Testis (tissue), 3 donors: ENCODE data around the gene TSHZ1. TPM values are rescaled to one million over a fixed set of nuclear protein-coding genes. Genes with fewer than 3 reads are reported as not detected.

ENCODE experiments used
- DNase-seq: peaks from one replicate; pipeline ENCODE4 v3.0.0-alpha.2; 2019
- H3K27ac ChIP-seq, 2 donors: fragments of 200-600 bp; sonication (generic); one replicate each; pipeline ENCODE4 v1.5.1; 2019
- H3K27me3 ChIP-seq: fragments of 200-600 bp; sonication (generic); one replicate; pipeline ENCODE4 v1.5.1; 2019
- H3K36me3 ChIP-seq: fragments of 200-600 bp; sonication (generic); one replicate; pipeline ENCODE4 v1.5.1; 2017; ENCODE audit warnings: low read depth; ENCODE audit errors: missing control alignments
- H3K4me1 ChIP-seq: fragments of 200-600 bp; sonication (generic); one replicate; pipeline ENCODE4 v1.5.1; 2019
- H3K4me3 ChIP-seq, 2 donors: fragments of 200-600 bp; sonication (generic); one replicate each; pipeline ENCODE4 v1.5.1; 2017 to 2019
- H3K9me3 ChIP-seq: fragments of 200-600 bp; sonication (generic); one replicate; pipeline ENCODE4 v1.5.1; 2017
- CTCF ChIP-seq, 3 experiments: fragments of 450-650 bp in 2 of 3; fragments of 200-600 bp in 1 of 3; sonication (generic) in 1 of 3; IDR thresholded peaks; one replicate each; pipeline ENCODE4 v1.5.1; 2016 to 2019; ENCODE audit warnings: antibody characterized with exemption in 3 of 3, mild to moderate bottlenecking in 2 of 3, moderate library complexity in 1 of 3
- POLR2A ChIP-seq: fragments of 450-650 bp; IDR thresholded peaks from one replicate; pipeline ENCODE4 v1.6.1; 2017; ENCODE audit warnings: antibody characterized with exemption, mild to moderate bottlenecking, moderate library complexity
- WGBS, 2 donors: methylation state at CpG; one replicate each; pipeline ENCODE4 v1.1.5; 2018; 5-methylcytosine and 5-hydroxymethylcytosine counted together
- intact Hi-C: fragments of 100-400 bp; cut with DNase I; formaldehyde crosslinking; loops from one replicate; pipeline ENCODE4 v1.15.1; 2023; ENCODE audit warnings: low total_unique reads
- polyA plus RNA-seq: library from polyadenylated mRNA; stranded (reverse); fragments of 350-450 nt; fragmentation: Illumina TruSeq; extraction: RNeasy Lipid Tissue Mini Kit (QIAGEN cat#74804); gene quantifications from one replicate; pipeline ENCODE4 v1.2.3, GENCODE V29; 2014; ENCODE audit warnings: low read depth, low replicate concordance; ENCODE audit not compliant: insufficient read depth
- total RNA-seq, 2 donors: library from RNA; depleted of rRNA; stranded (reverse); fragments of >200 nt; gene quantifications; one replicate each; pipeline ENCODE4 v1.2.3, GENCODE V29; 2016

Gene TSHZ1
- total and polyA plus RNA-seq, 3 donors from 2014 or later: 12.8 to 36.2 (median 18.4) TPM

DNA sequence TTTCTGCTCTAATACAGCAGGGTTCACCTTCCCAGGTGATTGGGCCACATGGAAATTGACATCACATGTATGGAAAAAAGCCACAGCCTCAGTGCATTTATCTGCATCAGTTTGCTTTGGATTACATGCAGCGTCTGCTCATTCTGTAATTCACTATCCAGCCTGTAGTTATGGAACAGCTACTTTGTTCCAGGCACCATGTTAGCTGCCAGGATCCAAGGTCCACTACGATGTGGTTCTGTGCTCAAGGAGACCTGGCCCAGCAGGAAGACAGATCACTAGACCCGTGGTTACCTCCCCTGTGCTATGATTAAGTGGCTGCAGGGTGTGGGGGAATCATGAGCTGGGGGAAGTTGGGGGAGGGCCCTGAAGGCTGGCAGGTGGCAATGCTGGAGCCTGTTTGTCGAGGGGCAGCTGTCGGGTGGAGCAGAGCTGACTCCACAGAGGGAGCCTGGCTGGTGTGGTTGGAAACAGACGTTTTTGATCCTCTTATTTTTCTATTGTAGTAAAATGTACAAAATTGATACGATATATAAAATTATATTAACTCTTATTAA, 58.6 kb downstream of the TSHZ1 start:
- Histone ChIP-seq H3K9me3 (no peaks in the 10 kb centered on the region), H3K27me3 (no peaks in the 10 kb centered on the region), H3K36me3 (no peaks in the 10 kb centered on the region), H3K27ac (no peak overlapping the region), H3K4me1 (peaks cover 2% of the 10 kb centered on the region), H3K4me3 (no peak overlapping the region)
- TF ChIP-seq POLR2A (no peak), CTCF (IDR thresholded peaks at IDR 0.05) (no peak)
- intact Hi-C loops: no loop called here
- WGBS, 2 donors: 60 to 63% methylated on average over 5 to 7 of the region's 7 CpGs
- no peak for DNase-seq

DNA sequence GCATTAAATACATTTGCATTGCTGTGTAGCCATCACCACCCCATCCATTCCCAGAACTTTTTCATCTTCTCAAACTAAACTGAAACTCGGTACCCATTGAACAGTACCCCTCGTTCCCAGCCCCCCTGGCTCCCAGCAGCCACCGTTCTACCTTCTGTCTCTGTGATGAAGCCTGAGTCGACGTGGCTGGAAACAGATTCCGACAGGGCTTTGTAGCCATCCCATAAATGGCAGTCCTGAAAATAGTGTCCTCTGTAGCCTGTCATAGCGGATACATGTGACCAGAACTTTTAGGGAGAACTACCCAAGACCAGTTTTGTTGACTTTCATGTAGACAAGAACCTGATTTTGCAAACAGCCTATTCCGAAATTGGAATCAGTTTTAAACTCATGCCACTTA, 59.1 kb downstream of the TSHZ1 start:
- H3K4me3 ChIP-seq: no peak overlapping the region
- TF ChIP-seq POLR2A (no peak), CTCF (IDR thresholded peaks at IDR 0.05) (no peak)
- no peaks in the 10 kb centered on the region for H3K36me3 ChIP-seq
- peaks cover 2% of the 10 kb centered on the region for H3K4me1 ChIP-seq
- H3K27me3 ChIP-seq: no peaks in the 10 kb centered on the region
- 84 to 91% methylated on average over 8 of the region's 8 CpGs for WGBS, 2 donors
- DNase-seq: no peak
- intact Hi-C loops: no loop called here
- no peaks in the 10 kb centered on the region for H3K9me3 ChIP-seq
- no peak overlapping the region for H3K27ac ChIP-seq

DNA sequence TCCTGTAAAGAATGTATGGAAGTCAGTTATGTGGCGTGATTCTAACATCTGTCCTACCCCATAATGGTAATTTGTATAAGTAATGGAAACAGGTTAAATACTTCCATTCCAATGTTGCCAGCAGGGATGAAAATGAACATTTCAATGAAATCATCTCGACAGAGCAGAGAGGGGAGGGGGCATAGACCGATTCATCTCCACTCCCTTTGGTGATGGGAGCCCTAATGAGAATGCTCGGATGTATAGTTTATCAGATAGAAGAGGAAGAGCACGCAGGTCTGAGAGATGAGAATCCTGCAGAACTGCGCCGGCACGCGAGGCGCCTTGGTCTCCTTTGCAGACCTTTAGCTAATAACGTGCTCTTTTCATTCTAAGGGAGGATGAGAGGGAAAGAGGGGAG, 61.4 kb downstream of the TSHZ1 start:
- DNase-seq: no peak
- Histone ChIP-seq H3K9me3 (no peaks in the 10 kb centered on the region), H3K27me3 (no peaks in the 10 kb centered on the region), H3K36me3 (no peaks in the 10 kb centered on the region), H3K4me1 (peaks cover 2% of the 10 kb centered on the region), H3K4me3 (no peak overlapping the region), H3K27ac (no peak overlapping the region)
- intact Hi-C loops: no loop called here
- no peak for TF ChIP-seq CTCF (IDR thresholded peaks at IDR 0.05)
- no peak for TF ChIP-seq POLR2A
- 74 to 75% methylated on average over 11 of the region's 11 CpGs for WGBS, 2 donors

DNA sequence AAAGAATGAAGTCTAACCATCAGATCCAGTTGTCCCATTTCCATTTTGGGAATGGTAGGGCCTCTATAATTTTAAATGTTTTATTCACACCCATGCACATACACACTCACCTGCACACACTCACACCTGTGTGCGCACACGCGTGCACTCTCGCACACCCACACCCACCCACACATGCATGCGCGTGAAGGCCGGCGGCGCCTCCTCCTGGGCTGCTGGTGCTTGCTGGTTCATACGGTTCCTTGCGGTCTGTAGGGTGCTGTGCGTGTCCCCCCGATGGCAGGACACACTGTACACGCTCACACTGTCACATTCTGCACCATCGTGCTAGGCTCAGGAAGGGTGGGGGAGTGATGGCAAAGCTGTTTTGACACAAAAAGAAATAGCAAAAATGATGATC, 63.2 kb downstream of the TSHZ1 start:
- TF ChIP-seq CTCF (IDR thresholded peaks at IDR 0.05) (no peak), POLR2A (no peak)
- Histone ChIP-seq H3K4me3 (no peak overlapping the region), H3K27me3 (no peaks in the 10 kb centered on the region), H3K36me3 (no peaks in the 10 kb centered on the region), H3K4me1 (no peaks in the 10 kb centered on the region), H3K27ac (no peak overlapping the region), H3K9me3 (no peaks in the 10 kb centered on the region)
- DNase-seq: no peak
- intact Hi-C loops: no loop called here
- WGBS, 2 donors: 93 to 94% methylated on average over 15 of the region's 15 CpGs

DNA sequence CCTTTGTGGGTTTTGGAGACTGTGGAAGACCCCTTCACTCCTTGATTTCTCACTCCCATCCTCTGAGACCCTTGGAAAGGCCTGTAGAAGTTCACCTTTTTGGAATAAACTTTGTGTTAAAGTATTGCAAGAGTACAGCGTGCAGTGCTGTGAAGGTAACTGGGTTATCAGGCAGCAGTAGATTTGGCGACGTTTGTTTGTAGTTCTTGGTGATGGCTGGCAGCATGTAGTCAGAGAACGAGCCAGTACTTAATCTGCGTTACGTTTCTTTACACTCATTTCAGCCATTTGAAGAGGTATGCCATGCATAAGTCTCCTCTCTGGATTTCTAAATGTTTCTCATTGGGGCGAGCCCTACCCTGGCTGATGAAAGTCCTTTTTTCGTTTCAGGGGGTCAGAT, 64.6 kb downstream of the TSHZ1 start:
- Histone ChIP-seq H3K4me1 (no peaks in the 10 kb centered on the region), H3K27me3 (no peaks in the 10 kb centered on the region), H3K4me3 (no peak overlapping the region), H3K9me3 (no peaks in the 10 kb centered on the region), H3K36me3 (no peaks in the 10 kb centered on the region), H3K27ac (no peak overlapping the region)
- intact Hi-C loops: no loop called here
- TF ChIP-seq POLR2A (no peak), CTCF (IDR thresholded peaks at IDR 0.05) (no peak)
- no peak for DNase-seq
- 71 to 82% methylated on average over 8 of the region's 8 CpGs for WGBS, 2 donors
